Measurements from ENCODE around the gene CYSTM1. TPM values are rescaled to one million over a fixed set of nuclear protein-coding genes. Genes with fewer than 3 reads are reported as not detected.

The CYSTM1 gene
- total RNA-seq, 1 donor from 2014 or later: 3.1 TPM

- Histone ChIP-seq H3K4me3 (ENCODE audit: low read length in 3 of 3) (no peak overlapping the region), H3K9ac (ENCODE audit: low read depth in 1 of 3, low read length in 3 of 3) (no peak overlapping the region), H3K36me3 (ENCODE audit: control insufficient read depth in 3 of 3, insufficient read depth in 3 of 3, low read length in 3 of 3) (peaks cover 0 to 6% (median 2%) of the 10 kb centered on the region in 3 donors), H3K9me3 (ENCODE audit: control insufficient read depth in 3 of 3, low read length in 3 of 3) (no peaks in the 10 kb centered on the region), H3K4me1 (ENCODE audit: control insufficient read depth in 3 of 3, insufficient read depth in 3 of 3, low read length in 3 of 3) (peaks cover 19 to 44% (median 30%) of the 10 kb centered on the region in 3 donors), H3K27ac (ENCODE audit: low read depth, low read length) (no peak overlapping the region), H3K27me3 (ENCODE audit: control insufficient read depth in 3 of 3, insufficient read depth in 3 of 3, low read length in 3 of 3) (no peaks in the 10 kb centered on the region)
Measured at GRCh38 chr5:140258016-140258415, 83.0 kb downstream of the CYSTM1 start.

GRCh38 chr5:140258873-140259272, 83.9 kb downstream of the CYSTM1 start:
- Histone ChIP-seq H3K4me1 (ENCODE audit: control insufficient read depth in 3 of 3, insufficient read depth in 3 of 3, low read length in 3 of 3) (peaks cover 12 to 38% (median 23%) of the 10 kb centered on the region in 3 donors), H3K9ac (ENCODE audit: low read depth in 1 of 3, low read length in 3 of 3) (no peak overlapping the region), H3K9me3 (ENCODE audit: control insufficient read depth in 3 of 3, low read length in 3 of 3) (no peaks in the 10 kb centered on the region), H3K27ac (ENCODE audit: low read depth, low read length) (peak overlapping the region; percentile 46), H3K36me3 (ENCODE audit: control insufficient read depth in 3 of 3, insufficient read depth in 3 of 3, low read length in 3 of 3) (peaks cover 0 to 6% (median 2%) of the 10 kb centered on the region in 3 donors), H3K27me3 (ENCODE audit: control insufficient read depth in 3 of 3, insufficient read depth in 3 of 3, low read length in 3 of 3) (no peaks in the 10 kb centered on the region), H3K4me3 (ENCODE audit: low read length in 3 of 3) (no peak overlapping the region)

- Histone ChIP-seq H3K4me3 (ENCODE audit: low read length in 3 of 3) (no peak overlapping the region), H3K36me3 (ENCODE audit: control insufficient read depth in 3 of 3, insufficient read depth in 3 of 3, low read length in 3 of 3) (peaks cover 0 to 6% (median 2%) of the 10 kb centered on the region in 3 donors), H3K27ac (ENCODE audit: low read depth, low read length) (peak overlapping the region; percentile 46), H3K4me1 (ENCODE audit: control insufficient read depth in 3 of 3, insufficient read depth in 3 of 3, low read length in 3 of 3) (peaks cover 12 to 32% (median 19%) of the 10 kb centered on the region in 3 donors), H3K9me3 (ENCODE audit: control insufficient read depth in 3 of 3, low read length in 3 of 3) (no peaks in the 10 kb centered on the region), H3K27me3 (ENCODE audit: control insufficient read depth in 3 of 3, insufficient read depth in 3 of 3, low read length in 3 of 3) (no peaks in the 10 kb centered on the region), H3K9ac (ENCODE audit: low read depth in 1 of 3, low read length in 3 of 3) (no peak overlapping the region)
Measured at GRCh38 chr5:140259500-140259899, 84.5 kb downstream of the CYSTM1 start.

GRCh38 chr5:140260089-140260656, 85.2 kb downstream of the CYSTM1 start:
- H3K9ac ChIP-seq (ENCODE audit: low read depth in 1 of 3, low read length in 3 of 3): no peak overlapping the region
- peak overlapping the region; percentile 90 for H3K27ac ChIP-seq (ENCODE audit: low read depth, low read length)
- H3K27me3 ChIP-seq (ENCODE audit: control insufficient read depth in 3 of 3, insufficient read depth in 3 of 3, low read length in 3 of 3): no peaks in the 10 kb centered on the region
- no peak overlapping the region for H3K4me3 ChIP-seq (ENCODE audit: low read length in 3 of 3)
- peaks cover 12 to 28% (median 19%) of the 10 kb centered on the region in 3 donors for H3K4me1 ChIP-seq (ENCODE audit: control insufficient read depth in 3 of 3, insufficient read depth in 3 of 3, low read length in 3 of 3)
- H3K36me3 ChIP-seq (ENCODE audit: control insufficient read depth in 3 of 3, insufficient read depth in 3 of 3, low read length in 3 of 3): peaks cover 0 to 6% (median 2%) of the 10 kb centered on the region in 3 donors
- H3K9me3 ChIP-seq (ENCODE audit: control insufficient read depth in 3 of 3, low read length in 3 of 3): no peaks in the 10 kb centered on the region

DNA sequence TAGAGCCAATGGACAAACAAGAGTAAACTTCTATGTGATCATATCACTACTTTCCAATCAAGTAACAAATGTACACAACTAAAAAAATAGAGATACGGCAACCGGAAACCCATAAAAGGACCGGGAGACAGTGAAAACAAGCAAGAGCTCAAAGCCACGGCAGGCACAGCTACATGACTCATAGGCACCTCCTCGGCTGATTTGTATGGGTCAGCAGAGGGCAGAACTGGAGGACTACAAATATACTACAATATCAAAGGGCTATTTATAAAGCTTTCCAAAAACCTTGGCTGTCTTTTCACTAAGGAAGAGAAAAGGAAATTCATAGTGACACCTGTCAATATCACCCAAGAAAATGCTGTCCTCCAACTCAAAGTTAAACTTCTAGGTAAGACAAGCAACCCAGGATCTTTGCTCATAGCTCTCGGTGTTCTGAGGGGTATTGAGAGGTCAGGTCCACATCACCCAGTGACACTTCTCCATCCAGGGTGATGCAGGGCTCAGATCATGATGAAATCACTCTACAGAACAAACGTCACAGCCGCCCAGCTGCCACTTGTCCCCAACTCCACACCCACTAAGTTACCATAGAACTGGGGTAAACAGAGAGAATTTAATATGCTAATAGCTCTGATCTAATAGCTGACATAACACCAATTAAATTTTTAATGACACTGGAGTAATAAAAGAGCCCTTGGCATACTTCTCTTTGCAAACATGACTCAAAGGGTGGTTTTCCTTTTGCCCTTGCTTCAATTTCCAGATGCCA, 86.6 kb downstream of the CYSTM1 start:
- no peaks in the 10 kb centered on the region for H3K9me3 ChIP-seq (ENCODE audit: control insufficient read depth in 3 of 3, low read length in 3 of 3)
- peak overlapping the region; percentile 51 to 70 (median 64) for H3K9ac ChIP-seq (ENCODE audit: low read depth in 1 of 3, low read length in 3 of 3)
- H3K36me3 ChIP-seq (ENCODE audit: control insufficient read depth in 3 of 3, insufficient read depth in 3 of 3, low read length in 3 of 3): peaks cover 0 to 2% (median 2%) of the 10 kb centered on the region in 3 donors
- H3K4me3 ChIP-seq (ENCODE audit: low read length in 3 of 3): peak overlapping the region in 2 of 3 donors; percentile 1 to 36
- H3K27me3 ChIP-seq (ENCODE audit: control insufficient read depth in 3 of 3, insufficient read depth in 3 of 3, low read length in 3 of 3): no peaks in the 10 kb centered on the region
- H3K4me1 ChIP-seq (ENCODE audit: control insufficient read depth in 3 of 3, insufficient read depth in 3 of 3, low read length in 3 of 3): peaks cover 17 to 35% (median 19%) of the 10 kb centered on the region in 3 donors
- H3K27ac ChIP-seq (ENCODE audit: low read depth, low read length): peak overlapping the region; percentile 90

DNA sequence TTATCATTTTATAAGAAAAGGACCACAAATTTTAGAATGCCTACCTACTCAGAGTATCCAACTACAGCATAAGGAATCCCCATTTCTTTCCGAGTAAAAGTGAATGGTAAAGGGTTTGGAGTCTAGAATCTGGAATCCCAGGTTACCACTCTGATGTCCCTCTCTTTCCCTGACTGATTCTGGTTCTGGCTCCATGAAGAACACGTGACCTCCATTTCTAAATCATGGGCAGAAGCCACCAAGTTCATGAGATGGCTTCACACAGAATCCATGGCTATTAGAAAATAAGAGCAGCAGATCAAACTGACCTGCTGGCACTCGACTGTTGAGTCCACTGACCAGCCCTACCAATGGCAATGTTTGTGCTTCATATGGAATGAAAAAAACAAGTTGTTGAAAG, 87.2 kb downstream of the CYSTM1 start:
- peaks cover 0 to 2% (median 2%) of the 10 kb centered on the region in 3 donors for H3K36me3 ChIP-seq (ENCODE audit: control insufficient read depth in 3 of 3, insufficient read depth in 3 of 3, low read length in 3 of 3)
- H3K27ac ChIP-seq (ENCODE audit: low read depth, low read length): peak overlapping the region; percentile 90
- H3K4me3 ChIP-seq (ENCODE audit: low read length in 3 of 3): no peak overlapping the region
- no peaks in the 10 kb centered on the region for H3K9me3 ChIP-seq (ENCODE audit: control insufficient read depth in 3 of 3, low read length in 3 of 3)
- peak overlapping the region in 2 of 3 donors; percentile 39 to 70 for H3K9ac ChIP-seq (ENCODE audit: low read depth in 1 of 3, low read length in 3 of 3)
- no peaks in the 10 kb centered on the region for H3K27me3 ChIP-seq (ENCODE audit: control insufficient read depth in 3 of 3, insufficient read depth in 3 of 3, low read length in 3 of 3)
- peaks cover 24 to 41% (median 25%) of the 10 kb centered on the region in 3 donors for H3K4me1 ChIP-seq (ENCODE audit: control insufficient read depth in 3 of 3, insufficient read depth in 3 of 3, low read length in 3 of 3)

DNA sequence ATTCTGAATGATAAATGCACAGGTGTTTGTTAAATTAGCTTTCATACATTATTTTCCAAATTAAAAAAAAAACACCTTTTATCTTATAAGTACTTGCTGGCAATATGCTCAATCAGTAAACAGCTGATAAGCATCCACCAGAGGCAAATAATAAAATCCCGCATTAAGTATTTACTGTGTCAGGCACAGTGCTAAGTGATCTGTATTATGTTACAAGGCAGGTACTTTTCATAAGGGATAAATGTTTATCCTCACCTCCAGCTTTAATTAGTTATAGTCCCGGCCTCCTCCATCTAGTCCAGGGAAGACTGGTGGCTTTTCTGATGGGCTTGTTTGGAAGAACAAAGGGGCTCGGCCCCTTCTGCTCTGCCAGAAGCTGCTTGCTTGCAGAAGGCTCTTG, 87.9 kb downstream of the CYSTM1 start:
- Histone ChIP-seq H3K27ac (ENCODE audit: low read depth, low read length) (peak overlapping the region; percentile 90), H3K9ac (ENCODE audit: low read depth in 1 of 3, low read length in 3 of 3) (no peak overlapping the region), H3K4me3 (ENCODE audit: low read length in 3 of 3) (no peak overlapping the region), H3K9me3 (ENCODE audit: control insufficient read depth in 3 of 3, low read length in 3 of 3) (no peaks in the 10 kb centered on the region), H3K4me1 (ENCODE audit: control insufficient read depth in 3 of 3, insufficient read depth in 3 of 3, low read length in 3 of 3) (peaks cover 27 to 39% (median 32%) of the 10 kb centered on the region in 3 donors), H3K36me3 (ENCODE audit: control insufficient read depth in 3 of 3, insufficient read depth in 3 of 3, low read length in 3 of 3) (peaks cover 0 to 2% (median 2%) of the 10 kb centered on the region in 3 donors), H3K27me3 (ENCODE audit: control insufficient read depth in 3 of 3, insufficient read depth in 3 of 3, low read length in 3 of 3) (no peaks in the 10 kb centered on the region)

- Histone ChIP-seq H3K9ac (ENCODE audit: low read depth in 1 of 3, low read length in 3 of 3) (peak overlapping the region in 1 of 3 donors; percentile 4), H3K9me3 (ENCODE audit: control insufficient read depth in 3 of 3, low read length in 3 of 3) (no peaks in the 10 kb centered on the region), H3K27me3 (ENCODE audit: control insufficient read depth in 3 of 3, insufficient read depth in 3 of 3, low read length in 3 of 3) (no peaks in the 10 kb centered on the region), H3K36me3 (ENCODE audit: control insufficient read depth in 3 of 3, insufficient read depth in 3 of 3, low read length in 3 of 3) (no peaks in the 10 kb centered on the region), H3K4me3 (ENCODE audit: low read length in 3 of 3) (no peak overlapping the region), H3K4me1 (ENCODE audit: control insufficient read depth in 3 of 3, insufficient read depth in 3 of 3, low read length in 3 of 3) (peaks cover 24 to 34% (median 31%) of the 10 kb centered on the region in 3 donors), H3K27ac (ENCODE audit: low read depth, low read length) (no peak overlapping the region)
Measured at GRCh38 chr5:140265845-140266244, 90.9 kb downstream of the CYSTM1 start.

- H3K4me1 ChIP-seq (ENCODE audit: control insufficient read depth in 3 of 3, insufficient read depth in 3 of 3, low read length in 3 of 3): peaks cover 23 to 28% (median 26%) of the 10 kb centered on the region in 3 donors
- H3K9ac ChIP-seq (ENCODE audit: low read depth in 1 of 3, low read length in 3 of 3): peak overlapping the region in 2 of 3 donors; percentile 55 to 69
- H3K27ac ChIP-seq (ENCODE audit: low read depth, low read length): peak overlapping the region; percentile 68
Measured at GRCh38 chr5:140266471-140267200, 91.6 kb downstream of the CYSTM1 start.

More at GRCh38 chr5:140266471-140267200, 91.6 kb downstream of the CYSTM1 start:
- H3K9me3 ChIP-seq (ENCODE audit: control insufficient read depth in 3 of 3, low read length in 3 of 3): no peaks in the 10 kb centered on the region
- H3K27me3 ChIP-seq (ENCODE audit: control insufficient read depth in 3 of 3, insufficient read depth in 3 of 3, low read length in 3 of 3): no peaks in the 10 kb centered on the region
- no peaks in the 10 kb centered on the region for H3K36me3 ChIP-seq (ENCODE audit: control insufficient read depth in 3 of 3, insufficient read depth in 3 of 3, low read length in 3 of 3)
- H3K4me3 ChIP-seq (ENCODE audit: low read length in 3 of 3): peak overlapping the region in 2 of 3 donors; percentile 33 to 34

Measured in skeletal muscle tissue (tissue), 4 donors.